ENCODE data around the gene C9orf85. TPM values are rescaled to one million over a fixed set of nuclear protein-coding genes. Genes with fewer than 3 reads are reported as not detected.

The C9orf85 gene
- total and polyA plus RNA-seq, 2 donors (not counting 1 experiment from before 2014, with no cell fraction given): 4.3 to 9.6 TPM

- Mint-ChIP-seq H3K27ac (peak overlapping the region; percentile 100), H3K4me3 (peak overlapping the region; percentile 100), H3K27me3 (no peaks in the 10 kb centered on the region), H3K4me1 (peaks cover 66% of the 10 kb centered on the region), H3K9me3 (ENCODE audit: insufficient read depth) (no peaks in the 10 kb centered on the region)
- TF ChIP-seq, protein P1, sequence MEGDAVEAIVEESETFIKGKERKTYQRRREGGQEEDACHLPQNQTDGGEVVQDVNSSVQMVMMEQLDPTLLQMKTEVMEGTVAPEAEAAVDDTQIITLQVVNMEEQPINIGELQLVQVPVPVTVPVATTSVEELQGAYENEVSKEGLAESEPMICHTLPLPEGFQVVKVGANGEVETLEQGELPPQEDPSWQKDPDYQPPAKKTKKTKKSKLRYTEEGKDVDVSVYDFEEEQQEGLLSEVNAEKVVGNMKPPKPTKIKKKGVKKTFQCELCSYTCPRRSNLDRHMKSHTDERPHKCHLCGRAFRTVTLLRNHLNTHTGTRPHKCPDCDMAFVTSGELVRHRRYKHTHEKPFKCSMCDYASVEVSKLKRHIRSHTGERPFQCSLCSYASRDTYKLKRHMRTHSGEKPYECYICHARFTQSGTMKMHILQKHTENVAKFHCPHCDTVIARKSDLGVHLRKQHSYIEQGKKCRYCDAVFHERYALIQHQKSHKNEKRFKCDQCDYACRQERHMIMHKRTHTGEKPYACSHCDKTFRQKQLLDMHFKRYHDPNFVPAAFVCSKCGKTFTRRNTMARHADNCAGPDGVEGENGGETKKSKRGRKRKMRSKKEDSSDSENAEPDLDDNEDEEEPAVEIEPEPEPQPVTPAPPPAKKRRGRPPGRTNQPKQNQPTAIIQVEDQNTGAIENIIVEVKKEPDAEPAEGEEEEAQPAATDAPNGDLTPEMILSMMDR (IDR thresholded peaks at IDR 0.05): no peak
- no peak for TF ChIP-seq EZH2 (IDR thresholded peaks at IDR 0.05; ENCODE audit: borderline replicate concordance, insufficient read depth, low read depth, low read length, poor library complexity, severe bottlenecking)
- Histone ChIP-seq H3K4me2 (replicated peaks; ENCODE audit: low read depth, low read length, poor library complexity, severe bottlenecking) (peak overlapping the region; percentile 84), H3K27me3 (replicated peaks in 1 of 4; ENCODE audit: control extremely low read depth in 1 of 4, control insufficient read depth in 3 of 4, insufficient read depth in 4 of 4, low read length in 3 of 4) (no peaks in the 10 kb centered on the region), H3K36me3 (replicated peaks in 1 of 2; ENCODE audit: control extremely low read depth in 1 of 2, control insufficient read depth in 1 of 2, extremely low read depth in 1 of 2, insufficient read depth in 2 of 2, low read length in 1 of 2) (no peaks in the 10 kb centered on the region), H4K20me1 (ENCODE audit: control insufficient read depth, insufficient read depth, low read length, poor library complexity, severe bottlenecking) (peaks cover 35% of the 10 kb centered on the region), H2AFZ (ENCODE audit: insufficient read depth, low read depth, low read length, poor library complexity, severe bottlenecking) (peak overlapping the region; percentile 91), H3K9me3 (ENCODE audit: control extremely low read depth in 1 of 3, control insufficient read depth in 2 of 3, insufficient read depth in 1 of 3, low read length in 2 of 3) (no peaks in the 10 kb centered on the region), H3K9ac (ENCODE audit: low read length) (peak overlapping the region; percentile 91), H3K4me1 (ENCODE audit: control insufficient read depth in 2 of 2, insufficient read depth in 2 of 2, low read length in 2 of 2) (peaks cover 22 to 24% of the 10 kb centered on the region in 2 donors), H3K4me3 (ENCODE audit: control extremely low read depth in 1 of 5, extremely low read depth in 1 of 5, insufficient read depth in 1 of 5, low read depth in 2 of 5, low read length in 4 of 5) (peak overlapping the region; percentile 72 to 99 (median 85)), H3K79me2 (ENCODE audit: control insufficient read depth, insufficient read depth, low read length) (peaks cover 92% of the 10 kb centered on the region), H3K27ac (ENCODE audit: low read length in 2 of 2) (peak overlapping the region; percentile 74 to 80)
- intact Hi-C loops (cut with micrococcal nuclease): loop anchor here (1.0 to 5.0 kb wide), 5 partner anchors 93 to 1652 kb away; partner anchors contain the start of genes SMC5 and ZFAND5
- under 1% methylated on average over 55 of the region's 56 CpGs for WGBS (ENCODE audit: insufficient coverage)
- POLR2A ChIA-PET: interaction anchor here (0.5 to 1.5 kb wide), 6 partner anchors 9 to 454 kb away, joined by 3 to 13 read pairs (median 5); partner anchors contain the start of genes CEMIP2 and ZFAND5
- CTCF ChIA-PET: interaction anchor here (0.7 to 4.5 kb wide), 9 partner anchors 11 to 128 kb away, joined by 3 to 15 read pairs (median 5); no protein-coding TSS in a partner anchor
- no peak for DNase-seq
- peak; percentile 16 for ATAC-seq (ENCODE audit: low read depth)
Measured at GRCh38 chr9:71910650-71911060, 784 bp upstream of the C9orf85 start.

GRCh38 chr9:71911908-71912335 is 483 bp downstream of the C9orf85 start:
- H3K27me3 ChIP-seq (replicated peaks in 1 of 4; ENCODE audit: control extremely low read depth in 1 of 4, control insufficient read depth in 3 of 4, insufficient read depth in 4 of 4, low read length in 3 of 4): no peaks in the 10 kb centered on the region
- H3K9me3 ChIP-seq (ENCODE audit: control extremely low read depth in 1 of 3, control insufficient read depth in 2 of 3, insufficient read depth in 1 of 3, low read length in 2 of 3): no peaks in the 10 kb centered on the region
- TF ChIP-seq EZH2 (IDR thresholded peaks at IDR 0.05; ENCODE audit: borderline replicate concordance, insufficient read depth, low read depth, low read length, poor library complexity, severe bottlenecking): no peak
- TF ChIP-seq, protein P1 (IDR thresholded peaks at IDR 0.05): no peak
- H2AFZ ChIP-seq (ENCODE audit: insufficient read depth, low read depth, low read length, poor library complexity, severe bottlenecking): peak overlapping the region; percentile 91
- H4K20me1 ChIP-seq (ENCODE audit: control insufficient read depth, insufficient read depth, low read length, poor library complexity, severe bottlenecking): peaks cover 32% of the 10 kb centered on the region
- peak overlapping the region; percentile 74 to 80 for H3K27ac ChIP-seq (ENCODE audit: low read length in 2 of 2)
- DNase-seq: no peak
- Mint-ChIP-seq H3K4me1 (peaks cover 63% of the 10 kb centered on the region), H3K9me3 (ENCODE audit: insufficient read depth) (no peaks in the 10 kb centered on the region), H3K4me3 (peak overlapping the region; percentile 100), H3K27me3 (no peaks in the 10 kb centered on the region), H3K27ac (peak overlapping the region; percentile 100)
- ATAC-seq (ENCODE audit: low read depth): no peak
- H3K4me3 ChIP-seq (ENCODE audit: control extremely low read depth in 1 of 5, extremely low read depth in 1 of 5, insufficient read depth in 1 of 5, low read depth in 2 of 5, low read length in 4 of 5): peak overlapping the region; percentile 71 to 99 (median 85)
- CTCF ChIA-PET: interaction anchor here (1.1 to 4.5 kb wide), 5 partner anchors 12 to 130 kb away, joined by 4 to 15 read pairs (median 5); no protein-coding TSS in a partner anchor
- peak overlapping the region; percentile 91 for H3K9ac ChIP-seq (ENCODE audit: low read length)
- peaks cover 22 to 24% of the 10 kb centered on the region in 2 donors for H3K4me1 ChIP-seq (ENCODE audit: control insufficient read depth in 2 of 2, insufficient read depth in 2 of 2, low read length in 2 of 2)
- peak overlapping the region; percentile 84 for H3K4me2 ChIP-seq (replicated peaks; ENCODE audit: low read depth, low read length, poor library complexity, severe bottlenecking)
- peaks cover 92% of the 10 kb centered on the region for H3K79me2 ChIP-seq (ENCODE audit: control insufficient read depth, insufficient read depth, low read length)
- intact Hi-C loops (cut with micrococcal nuclease): loop anchor here (1.0 to 5.0 kb wide), 5 partner anchors 95 to 1653 kb away; partner anchors contain the start of genes SMC5 and ZFAND5
- POLR2A ChIA-PET: interaction anchor here (1.1 to 1.5 kb wide), 3 partner anchors 20 to 453 kb away, joined by 3 to 10 read pairs (median 6); partner anchors contain the start of gene ZFAND5
- no peaks in the 10 kb centered on the region for H3K36me3 ChIP-seq (replicated peaks in 1 of 2; ENCODE audit: control extremely low read depth in 1 of 2, control insufficient read depth in 1 of 2, extremely low read depth in 1 of 2, insufficient read depth in 2 of 2, low read length in 1 of 2)
- 4% methylated on average over 4 of the region's 9 CpGs for WGBS (ENCODE audit: insufficient coverage)
